K562 (cell line): ENCODE results near the gene NCKIPSD. TPM values are rescaled to one million over a fixed set of nuclear protein-coding genes. Genes with fewer than 3 reads are reported as not detected.

Experiments
- BACH1 ChIP-seq: fragments of 200-800 bp; sonication (Bioruptor generic); IDR thresholded peaks from 2 replicates; pipeline ENCODE4 v1.6.1; 2016; ENCODE audit warnings: missing genetic modification characterization, missing compliant biosample characterization
- BCOR ChIP-seq: fragments of 450-650 bp; IDR thresholded peaks from 2 replicates; pipeline ENCODE4 v1.6.1; 2016
- CTCFL ChIP-seq: IDR thresholded peaks from 2 replicates; pipeline ENCODE4 v1.6.1; 2011; ENCODE audit warnings: borderline replicate concordance, low read depth, mild to moderate bottlenecking, moderate library complexity, low read length; ENCODE audit not compliant: insufficient read depth, poor library complexity, severe bottlenecking
- DPF2 ChIP-seq: fragments of 450-650 bp; IDR thresholded peaks from 2 replicates; pipeline ENCODE4 v1.6.1; 2016
- ELF2 ChIP-seq: fragments of 250-450 bp; sonication (Bioruptor Pico); IDR thresholded peaks from 2 replicates; pipeline ENCODE4 v1.5.0; 2021; ENCODE audit warnings: mild to moderate bottlenecking
- FOXK2 ChIP-seq, 2 experiments: fragments of 450-650 bp; IDR thresholded peaks in 1 of 2; conservative IDR thresholded peaks in 1 of 2; 2 replicates each; pipeline ENCODE4 v1.6.1; 2016; ENCODE audit warnings: low read depth in 2 of 2, mild to moderate bottlenecking in 1 of 2
- HMGN3 ChIP-seq: IDR thresholded peaks from 2 replicates; pipeline ENCODE4 v1.6.1; 2011; ENCODE audit warnings: borderline replicate concordance, low read depth, mild to moderate bottlenecking, mixed read lengths, low read length; ENCODE audit not compliant: insufficient read length; ENCODE audit errors: extremely low read depth
- POLR2A ChIP-seq: fragments of 450-650 bp; conservative IDR thresholded peaks from 2 replicates; pipeline ENCODE4 v1.6.1; 2016
- PRPF4 ChIP-seq: fragments of 200-400 bp; formaldehyde crosslinking; IDR thresholded peaks from one replicate; pipeline ENCODE4 v1.6.1; 2017; ENCODE audit warnings: low read length, low read depth, mild to moderate bottlenecking; ENCODE audit not compliant: insufficient read depth, poor library complexity, severe bottlenecking
- RBBP5 ChIP-seq: fragments of 200-600 bp; sonication (generic); IDR thresholded peaks from 2 replicates; pipeline ENCODE4 v1.6.1; 2012; ENCODE audit warnings: borderline replicate concordance, mild to moderate bottlenecking, low read length, control low read depth, inconsistent platforms; ENCODE audit not compliant: insufficient read depth, poor library complexity, severe bottlenecking
- RREB1 ChIP-seq: fragments of 250-450 bp; sonication (Bioruptor Pico); IDR thresholded peaks from 2 replicates; pipeline ENCODE4 v1.4.0; 2020
- TCF7 ChIP-seq: sonication (generic); IDR thresholded peaks from 2 replicates; pipeline ENCODE4 v1.6.1; 2016; ENCODE audit warnings: antibody characterized with exemption, borderline replicate concordance
- TRIM25 ChIP-seq: fragments of 450-650 bp; IDR thresholded peaks from 2 replicates; pipeline ENCODE4 v1.7.0; 2016; ENCODE audit warnings: borderline replicate concordance
- ZNF253 ChIP-seq: fragments of 250-450 bp; sonication (Bioruptor Pico); conservative IDR thresholded peaks from 2 replicates; pipeline ENCODE4 v1.6.1; 2021; ENCODE audit warnings: mild to moderate bottlenecking
- ZNF551 ChIP-seq: fragments of 250-450 bp; sonication (Bioruptor Pico); IDR thresholded peaks from 2 replicates; pipeline ENCODE4 v1.5.0; 2021; ENCODE audit warnings: mild to moderate bottlenecking, moderate library complexity
- polyA plus RNA-seq, 8 experiments: library from polyadenylated mRNA; depleted of rRNA in 4 of 8; stranded (reverse) in 5 of 8; unstranded in 3 of 8; fragments of >200 nt; fragmentation: Nextera tagmentation in 2 of 8; fragmentation: Illumina TruSeq in 1 of 8; extraction: Ambion mirVana in 2 of 8; extraction: Trizol in 1 of 8; gene quantifications; 2 replicates each; pipeline versions ENCODE4 v1.2.1 to v1.2.3, GENCODE V29; 2011 to 2014; ENCODE audit warnings: inconsistent platforms in 1 of 8, missing spikeins in 1 of 8
- total RNA-seq, 7 experiments: library from RNA; depleted of rRNA in 6 of 7; stranded (reverse); fragments of >200 nt in 6 of 7; fragmentation: Illumina TruSeq in 2 of 7; extraction: Trizol in 2 of 7; gene quantifications; 2 replicates each; pipeline versions ENCODE4 v1.2.1 to v1.2.3, GENCODE V29; 2011 to 2021; ENCODE audit warnings: low replicate concordance in 1 of 7

The NCKIPSD gene
- total and polyA plus RNA-seq, 9 of the 15 experiments (the other 6 are each of a cell fraction or from before 2014, with no cell fraction given), result 0.49 to 24.4 (median 12.3) TPM

- TF ChIP-seq CTCFL (peak; percentile 83), RBBP5 (peak; percentile 84), ZNF551 (CRISPR knock-in tag) (no peak), FOXK2 (conservative IDR thresholded peaks at IDR 0.05 in 1 of 2, IDR thresholded peaks at IDR 0.05 in 1 of 2; ENCODE audit: low read depth in 2 of 2) (no peak), TCF7 (no peak), DPF2 (no peak), BACH1 (tag) (no peak), POLR2A (peak; percentile 73), BCOR (no peak), ZNF253 (CRISPR knock-in tag) (no peak), TRIM25 (peak; percentile 90; the same call in 1 of the 2 replicates), HMGN3 (peak; percentile 72), ELF2 (CRISPR knock-in tag) (no peak), RREB1 (CRISPR knock-in tag) (no peak), PRPF4 (no peak)
Observed at GRCh38 chr3:48635222-48636021, 50.3 kb downstream of the NCKIPSD start, which contains the start of gene SLC26A6 (continued).
